Activated CD4-positive, alpha-beta T cell treated with anti-CD3 and anti-CD28 coated beads, Interleukin-2, amount 50 U/mL, for 24 hours (primary cell): ENCODE results near the gene EFCAB10.

Source experiments
- DNase-seq, 2 donors: peaks; one replicate each; pipeline ENCODE4 v3.0.0-alpha.2; 2020; ENCODE audit warnings: low read depth in 1 of 2, low spot score in 1 of 2

Gene EFCAB10, protein sequence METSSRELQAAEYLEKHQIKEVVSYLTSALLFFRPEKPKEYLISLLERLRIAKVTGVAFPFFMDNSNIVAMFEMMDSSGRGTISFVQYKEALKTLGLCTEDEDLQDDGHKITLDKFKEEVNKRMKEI

DNA sequence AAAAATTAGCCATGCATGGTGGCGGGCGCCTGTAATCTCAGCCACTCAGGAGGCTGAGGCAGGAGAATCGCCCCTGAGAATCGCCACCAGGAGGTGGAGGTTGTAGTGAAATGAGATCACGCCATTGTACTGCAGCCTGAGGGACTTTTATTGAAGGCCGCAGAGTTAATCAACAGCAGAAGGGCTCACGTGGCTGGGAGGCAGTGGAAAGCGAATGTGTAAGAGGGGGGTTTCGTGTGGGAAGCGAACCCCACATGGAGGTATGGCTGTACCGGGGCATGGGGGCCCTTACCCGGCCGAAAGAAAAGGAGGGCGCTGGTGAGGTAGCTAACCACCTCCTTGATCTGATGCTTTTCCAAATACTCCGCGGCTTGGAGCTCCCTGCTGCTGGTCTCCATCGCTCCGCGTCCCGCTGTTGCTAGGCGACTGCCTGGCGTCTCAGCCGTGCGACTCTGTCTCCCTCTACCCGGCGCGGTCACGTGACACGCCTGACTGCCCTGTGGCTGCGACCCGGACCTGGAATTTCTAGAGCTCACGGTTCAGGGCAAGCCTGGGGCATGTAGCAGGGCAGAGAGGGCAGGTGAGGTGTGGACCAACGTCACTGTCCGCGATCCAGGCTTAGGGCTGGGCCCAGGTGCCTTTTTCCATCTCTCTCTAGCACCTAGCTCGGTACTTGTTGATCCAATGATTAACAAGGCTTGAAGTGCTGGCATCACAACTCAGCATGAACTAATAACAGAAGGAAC is at the start of gene EFCAB10:
EFCAB10 (minus strand) TSS at position 428 of the 746 bp plus-strand sequence; CDS start at position 398, 30 bp downstream.
- peak in 1 of 2 donors; percentile 4 for DNase-seq

DNA sequence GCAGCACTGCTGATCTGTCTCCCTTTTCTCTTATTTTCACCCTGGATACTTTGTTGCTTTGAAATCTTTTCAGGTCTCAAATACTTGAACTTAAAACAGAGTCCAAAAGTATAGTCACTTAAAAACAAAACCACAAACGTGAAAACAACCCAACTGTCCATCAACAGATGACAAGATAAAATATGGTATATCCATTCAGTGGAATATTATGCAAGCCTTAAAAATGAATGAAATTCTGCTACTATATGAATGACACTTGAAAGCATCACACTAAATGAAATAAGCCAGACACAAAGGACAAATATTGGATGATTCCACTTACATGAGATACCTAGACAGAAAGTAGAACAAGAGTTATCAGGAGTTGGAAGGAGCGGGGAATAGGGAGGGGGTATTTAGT is 44.7 kb upstream of the EFCAB10 start:
- DNase-seq, result no peak

- DNase-seq, result no peak
These were observed 42.6 kb upstream of the EFCAB10 start for GRCh38 chr7:105623906-105624305.

DNA sequence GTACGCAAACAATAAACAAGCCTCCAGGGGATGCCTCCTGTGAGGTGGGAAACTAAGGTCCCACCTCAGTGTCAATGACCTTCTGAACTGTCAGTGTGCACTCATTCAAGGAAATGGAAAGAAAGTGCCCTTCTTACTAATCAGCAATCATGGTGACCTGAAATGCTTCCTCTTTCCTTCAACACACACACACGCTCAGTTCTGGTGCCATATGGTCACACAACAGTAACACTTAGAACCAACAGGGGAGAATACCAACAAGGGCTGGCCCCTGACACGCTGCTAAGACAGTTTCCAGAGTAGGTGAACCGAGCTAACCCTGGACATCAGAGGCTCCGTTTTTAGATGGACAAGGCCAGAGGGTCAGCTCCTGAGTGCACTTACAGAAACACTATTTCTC is 42.1 kb upstream of the EFCAB10 start:
- no peak for DNase-seq

- DNase-seq, result no peak
These were observed 40.9 kb upstream of the EFCAB10 start for GRCh38 chr7:105622106-105622731.

GRCh38 chr7:105621617-105622016 is 40.3 kb upstream of the EFCAB10 start:
- DNase-seq, result no peak

GRCh38 chr7:105621176-105621575 is 39.9 kb upstream of the EFCAB10 start:
- DNase-seq, result no peak

DNA sequence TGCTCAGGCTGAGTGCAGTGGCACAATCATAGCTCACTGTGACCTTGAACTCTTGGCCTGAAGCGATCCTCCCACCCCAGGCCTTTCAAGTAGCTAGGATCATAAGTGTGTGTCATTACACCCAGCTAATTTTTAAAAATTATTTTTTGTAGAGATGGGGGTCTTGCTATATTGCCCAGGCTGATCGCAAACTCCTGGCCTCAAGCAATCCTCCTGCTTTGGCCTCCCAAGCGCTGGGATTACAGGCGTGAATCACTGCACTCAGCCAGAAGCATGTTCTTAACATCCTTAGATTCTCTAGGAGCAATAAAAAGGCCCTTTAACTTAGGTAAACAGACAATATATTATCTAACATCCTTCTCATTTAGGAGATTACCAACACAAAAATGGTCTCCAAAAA is 38.3 kb upstream of the EFCAB10 start:
- DNase-seq, result no peak

- no peak for DNase-seq
These were observed 36.7 kb upstream of the EFCAB10 start for GRCh38 chr7:105618016-105618296.

- DNase-seq, result no peak
These were observed 36.2 kb upstream of the EFCAB10 start for GRCh38 chr7:105617280-105618015.

GRCh38 chr7:105614341-105614840 is 33.1 kb upstream of the EFCAB10 start:
- DNase-seq, result no peak

DNA sequence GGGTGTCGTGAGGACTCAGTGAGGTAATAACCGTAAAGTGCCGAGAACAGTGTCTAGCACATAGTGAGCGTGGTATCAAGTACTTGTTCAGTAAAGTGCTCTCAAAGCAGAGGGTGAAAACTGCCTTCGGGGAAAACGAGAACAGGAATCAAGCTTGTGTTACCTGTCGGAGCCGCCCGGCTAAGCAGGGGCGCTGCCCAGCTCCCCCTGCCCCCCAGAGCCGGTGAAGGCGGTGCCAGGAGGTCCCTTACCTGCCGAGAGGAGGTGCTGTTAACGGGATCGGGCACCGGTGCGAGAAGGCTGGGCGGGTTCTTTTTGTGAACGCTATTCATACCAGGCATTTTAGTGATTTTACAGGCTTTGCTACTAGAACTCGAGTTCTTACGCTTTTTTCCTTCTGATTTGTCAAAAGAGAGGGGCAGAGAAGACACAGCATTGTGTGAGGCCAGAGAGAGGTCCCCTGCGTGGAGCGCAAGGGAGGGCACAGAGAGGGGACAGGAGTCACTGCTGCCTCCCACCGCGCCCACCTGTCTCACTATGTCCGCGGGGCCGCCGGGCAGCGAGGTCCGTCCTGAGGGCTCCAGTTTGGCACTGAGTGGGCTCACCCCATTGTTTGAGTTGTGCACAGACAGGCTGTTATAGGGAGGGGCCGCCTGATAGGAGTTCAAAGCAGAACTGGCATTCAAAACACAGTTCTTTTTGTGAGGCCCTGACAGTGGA is 32.5 kb upstream of the EFCAB10 start:
- DNase-seq, result no peak

DNA sequence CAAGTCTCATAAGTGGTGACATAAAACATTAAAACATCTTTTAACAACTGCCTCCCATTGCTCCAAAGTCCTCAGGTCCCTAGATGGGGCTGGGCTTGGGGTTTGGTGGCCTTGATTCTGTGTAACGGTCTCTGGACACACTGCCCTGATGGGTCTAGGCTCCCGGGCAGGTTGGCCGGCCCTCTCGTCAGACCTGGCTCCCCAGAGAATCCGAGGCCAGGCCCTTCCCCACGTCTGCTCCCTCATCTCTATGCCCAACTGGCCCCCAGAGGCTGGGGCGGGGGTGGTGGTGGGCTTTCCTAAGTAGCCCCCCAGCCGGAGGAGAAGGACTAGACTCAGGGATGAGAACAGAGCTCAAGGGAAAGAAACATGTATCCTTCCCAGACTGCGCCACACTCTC is 31.5 kb upstream of the EFCAB10 start:
- no peak for DNase-seq

- no peak for DNase-seq
These were observed 30.8 kb upstream of the EFCAB10 start for GRCh38 chr7:105611856-105612775.

DNA sequence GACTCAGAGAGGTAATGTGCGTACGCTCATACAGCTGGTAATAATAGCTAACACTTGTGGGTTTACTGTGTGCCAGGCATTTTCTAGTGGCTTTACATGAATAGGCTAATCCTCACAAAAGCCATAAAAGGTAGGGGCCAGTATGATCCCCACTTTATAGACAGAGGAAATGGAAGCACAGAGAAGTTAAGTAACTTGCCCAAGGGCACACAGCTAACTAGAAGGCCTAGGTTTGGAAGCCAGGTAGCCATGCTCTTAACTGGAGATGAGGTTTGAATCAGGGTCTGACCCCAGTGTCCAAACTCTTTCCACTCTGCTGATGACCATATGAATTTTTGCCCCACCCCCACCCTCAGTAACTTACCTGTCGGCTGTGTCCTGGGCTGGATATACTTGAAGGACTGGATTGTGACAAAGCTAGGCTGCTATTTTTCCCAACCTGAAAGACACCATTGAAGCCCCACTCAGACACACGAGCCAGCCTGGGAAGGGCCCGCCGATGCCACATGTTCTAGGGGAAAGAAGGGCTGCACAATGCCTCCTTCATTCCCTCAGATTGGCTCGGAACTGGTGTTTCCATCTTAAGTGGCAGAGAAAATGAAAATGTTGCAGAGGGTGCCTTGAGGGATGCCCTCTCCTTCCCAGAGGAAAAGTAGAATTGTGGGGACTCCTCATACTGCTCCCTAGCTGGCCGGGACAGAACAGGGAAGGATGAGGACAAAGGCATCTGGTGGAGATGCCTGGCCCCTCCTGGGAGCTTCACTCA is 29.1 kb upstream of the EFCAB10 start:
- DNase-seq, result no peak

DNA sequence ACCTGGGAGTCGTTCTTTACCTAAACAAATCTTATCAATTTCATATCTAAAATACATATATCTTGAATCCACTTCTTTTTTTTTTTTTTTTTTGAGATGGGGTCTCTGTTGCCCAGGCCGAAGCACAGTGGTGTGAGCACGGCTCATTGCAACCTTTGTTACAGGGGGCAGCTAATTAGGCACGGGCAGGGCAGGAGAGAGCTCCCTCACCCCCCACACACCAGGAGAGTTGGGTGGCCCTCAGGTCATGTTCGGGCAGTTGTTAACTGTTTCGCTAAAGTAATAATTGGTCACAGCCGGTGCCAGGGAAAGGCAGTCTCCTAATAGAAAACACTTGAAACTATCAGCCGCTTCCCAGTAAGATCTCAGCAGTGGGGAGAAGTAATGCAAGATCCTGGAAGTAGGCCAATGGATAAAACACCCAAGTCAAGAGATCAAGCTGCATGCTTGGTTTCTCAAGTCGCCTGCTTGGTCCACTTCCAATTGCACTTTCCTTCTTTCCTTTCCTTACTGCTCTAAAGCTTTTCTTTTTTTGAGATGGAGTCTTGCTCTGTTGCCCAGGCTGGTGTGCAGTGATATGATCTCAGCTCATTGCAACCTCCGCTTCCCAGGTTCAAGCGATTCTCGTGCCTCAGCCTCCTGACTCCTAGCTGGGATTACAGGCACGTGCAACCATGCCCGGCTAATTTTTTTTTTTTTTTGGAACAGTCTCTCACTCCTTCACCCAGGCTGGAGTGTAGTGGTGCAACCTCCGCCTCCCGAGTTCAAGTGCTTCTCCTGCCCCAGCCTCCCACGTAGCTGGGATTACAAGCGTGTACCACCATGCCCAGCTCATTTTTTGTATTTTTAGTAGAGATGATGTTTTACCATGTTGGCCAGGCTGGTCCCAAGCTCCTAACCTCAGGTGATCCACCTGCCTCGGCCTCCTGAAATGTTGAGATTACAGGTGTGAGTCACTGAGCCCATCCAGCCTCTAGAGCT is 21.3 kb upstream of the EFCAB10 start:
- no peak for DNase-seq

- DNase-seq, result no peak
These were observed 19.6 kb upstream of the EFCAB10 start for GRCh38 chr7:105600720-105601550.
